Hindlimb muscle (tissue), 1 donor: ENCODE data around the gene USP31. TPM values are rescaled to one million over a fixed set of nuclear protein-coding genes. Genes with fewer than 3 reads are reported as not detected.

ENCODE experiments used
- polyA plus RNA-seq: library from polyadenylated mRNA; unstranded; fragments of 120-200 nt; gene quantifications from one replicate; pipeline ENCODE4 v1.2.1, GENCODE V29; 2013; ENCODE audit not compliant: insufficient read length

The USP31 gene
- polyA plus RNA-seq, 1 donor = 6.4 TPM

Other genes with a start within 250 kb of the USP31 start
- gene SCNN1G, start 33.3 kb upstream of the USP31 start, polyA plus RNA-seq = not detected
- gene SCNN1B, start 152.8 kb upstream of the USP31 start, polyA plus RNA-seq = not detected